ENCODE measurements around the gene TMEM109.
A peak's percentile ranks its signal among the peaks of the same experiment; 100 is the strongest.

GRCh38 chr11:60899046-60899936 lies 14.7 kb upstream of the TMEM109 start:
- TF ChIP-seq, protein P1, sequence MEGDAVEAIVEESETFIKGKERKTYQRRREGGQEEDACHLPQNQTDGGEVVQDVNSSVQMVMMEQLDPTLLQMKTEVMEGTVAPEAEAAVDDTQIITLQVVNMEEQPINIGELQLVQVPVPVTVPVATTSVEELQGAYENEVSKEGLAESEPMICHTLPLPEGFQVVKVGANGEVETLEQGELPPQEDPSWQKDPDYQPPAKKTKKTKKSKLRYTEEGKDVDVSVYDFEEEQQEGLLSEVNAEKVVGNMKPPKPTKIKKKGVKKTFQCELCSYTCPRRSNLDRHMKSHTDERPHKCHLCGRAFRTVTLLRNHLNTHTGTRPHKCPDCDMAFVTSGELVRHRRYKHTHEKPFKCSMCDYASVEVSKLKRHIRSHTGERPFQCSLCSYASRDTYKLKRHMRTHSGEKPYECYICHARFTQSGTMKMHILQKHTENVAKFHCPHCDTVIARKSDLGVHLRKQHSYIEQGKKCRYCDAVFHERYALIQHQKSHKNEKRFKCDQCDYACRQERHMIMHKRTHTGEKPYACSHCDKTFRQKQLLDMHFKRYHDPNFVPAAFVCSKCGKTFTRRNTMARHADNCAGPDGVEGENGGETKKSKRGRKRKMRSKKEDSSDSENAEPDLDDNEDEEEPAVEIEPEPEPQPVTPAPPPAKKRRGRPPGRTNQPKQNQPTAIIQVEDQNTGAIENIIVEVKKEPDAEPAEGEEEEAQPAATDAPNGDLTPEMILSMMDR (IDR thresholded peaks at IDR 0.05; ENCODE audit: low read depth, low read length), result peak; percentile 99
- TF ChIP-seq EZH2phosphoT487 (IDR thresholded peaks at IDR 0.05; ENCODE audit: low read depth), result no peak

Data from OCI-LY3 (cell line).